Ovary (tissue), 9 donors: ENCODE results near the gene DLK1. TPM values are rescaled to one million over a fixed set of nuclear protein-coding genes. Genes with fewer than 3 reads are reported as not detected.

Experiments
- DNase-seq, 5 donors: peaks; one replicate each; pipeline ENCODE4 v3.0.0-alpha.2; 2019 to 2020
- H3K27ac ChIP-seq, 2 donors: fragments of 200-600 bp; one replicate each; pipeline versions ENCODE4 v1.5.1 to v1.8.0; 2019 to 2022
- H3K27me3 ChIP-seq: fragments of 200-600 bp; one replicate; pipeline ENCODE4 v1.8.0; 2022
- H3K36me3 ChIP-seq: fragments of 200-600 bp; sonication (generic); one replicate; pipeline ENCODE4 v1.5.1; 2019
- H3K4me1 ChIP-seq: one replicate; pipeline ENCODE4 v1.8.1; 2013; ENCODE audit warnings: mild to moderate bottlenecking, moderate library complexity; ENCODE audit not compliant: insufficient read depth
- H3K4me3 ChIP-seq: fragments of 200-600 bp; sonication (generic); one replicate; pipeline ENCODE4 v1.5.1; 2017
- H3K9me3 ChIP-seq, 2 donors: fragments of 200-600 bp in 1 of 2; sonication (generic) in 1 of 2; one replicate each; pipeline versions ENCODE4 v1.5.1 to v1.8.1; 2013 to 2019; ENCODE audit warnings: mild to moderate bottlenecking in 1 of 2, moderate library complexity in 1 of 2
- EP300 ChIP-seq: sonication (generic); formaldehyde crosslinking; IDR thresholded peaks from one replicate; pipeline ENCODE4 v1.6.1; 2017; ENCODE audit warnings: antibody characterized with exemption
- POLR2A ChIP-seq: fragments of 450-650 bp; IDR thresholded peaks from one replicate; pipeline ENCODE4 v1.6.1; 2017; ENCODE audit warnings: antibody characterized with exemption, mild to moderate bottlenecking, moderate library complexity
- WGBS, 3 donors: extraction: QIAGEN DNeasy Blood & Tissue Kit in 1 of 3; methylation state at CpG; one replicate each; pipeline versions ENCODE4 v1.1.5 to v1.1.7; 2013 to 2017; 5-methylcytosine and 5-hydroxymethylcytosine counted together
- intact Hi-C, 4 donors: fragments of 100-400 bp; cut with DNase I; formaldehyde crosslinking; loops; one replicate each; pipeline versions ENCODE4 v1.11.0 to v1.15.1; 2022 to 2023
- polyA plus RNA-seq, 2 donors: library from polyadenylated mRNA; stranded (reverse); fragments of 200-250 nt in 1 of 2; fragments of 350-450 nt in 1 of 2; fragmentation: Illumina TruSeq in 1 of 2; extraction: RNeasy Lipid Tissue Mini Kit (QIAGEN cat#74804) in 1 of 2; gene quantifications; one replicate each; pipeline ENCODE4 v1.2.3, GENCODE V29; 2013 to 2014
- total RNA-seq, 7 donors: library from RNA; depleted of rRNA in 2 of 7; stranded (reverse); fragments of >200 nt in 2 of 7; fragmentation: NEBNext Ultra II Directional in 3 of 7; extraction: Animal tissue kit (Norgen Biotek cat#: 25700) in 3 of 7; gene quantifications; one replicate each; pipeline versions ENCODE4 v1.1.0 to v1.2.4, GENCODE V29; 2016 to 2023
- TF ChIP-seq, protein P1 (sequence below), 3 donors: fragments of 450-650 bp in 2 of 3; fragments of 200-600 bp in 1 of 3; IDR thresholded peaks; one replicate each; pipeline versions ENCODE4 v1.5.1 to v1.8.0; 2016 to 2022; ENCODE audit warnings: antibody characterized with exemption in 3 of 3, mild to moderate bottlenecking in 1 of 3
- donor health status: DM: no; HTN: no; CAD: no; lungs with moderate emphysema.
- donor health status: DM: no; HTN: no; CAD: no.
- donor health status: Bipolar disorder and iron deficiency.
- donor health status: DM: yes; HTN: yes; CAD: no.
- donor health status: DM: no; HTN: no; CAD: no.
- donor health status: DM: yes; HTN: yes; CAD: no.

Gene DLK1
- total and polyA plus RNA-seq, 9 donors = 34.2 to 1,875 (median 108) TPM

DNA sequence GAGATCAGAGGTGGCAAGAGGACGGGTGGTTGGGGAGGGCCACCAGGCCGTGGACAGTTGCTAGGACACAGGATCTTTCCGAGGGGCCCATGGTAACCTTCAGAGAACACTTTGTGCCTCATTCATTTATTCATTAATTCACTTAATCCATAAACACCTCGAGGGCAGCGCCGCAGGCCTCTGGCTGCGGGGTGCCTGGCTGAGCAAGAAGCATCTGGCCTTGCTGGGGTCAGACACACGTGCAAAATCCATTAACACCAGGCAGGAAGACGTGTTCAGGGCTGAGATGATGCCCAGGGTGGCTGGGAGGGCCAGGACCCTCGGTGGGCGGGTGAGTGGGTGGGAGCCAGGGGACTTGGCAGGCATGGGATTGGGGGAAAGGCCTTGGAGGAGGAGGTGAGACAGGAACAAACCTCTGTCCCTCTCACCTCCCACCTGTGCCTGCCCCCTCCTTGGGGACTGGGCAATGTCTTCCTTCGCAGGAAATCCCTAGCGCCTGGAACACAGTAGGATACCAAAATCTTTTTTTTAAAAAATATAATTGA, 6.6 kb upstream of the DLK1 start:
- Histone ChIP-seq H3K36me3 (no peaks in the 10 kb centered on the region), H3K27me3 (no peaks in the 10 kb centered on the region), H3K4me1 (no peaks in the 10 kb centered on the region), H3K9me3 (no peaks in the 10 kb centered on the region), H3K4me3 (no peak overlapping the region), H3K27ac (no peak overlapping the region)
- intact Hi-C loops = loop anchor here in 1 of 4 donors (10.0 kb wide), 1 partner anchor 55 kb away; no protein-coding TSS in a partner anchor
- TF ChIP-seq, protein P1, sequence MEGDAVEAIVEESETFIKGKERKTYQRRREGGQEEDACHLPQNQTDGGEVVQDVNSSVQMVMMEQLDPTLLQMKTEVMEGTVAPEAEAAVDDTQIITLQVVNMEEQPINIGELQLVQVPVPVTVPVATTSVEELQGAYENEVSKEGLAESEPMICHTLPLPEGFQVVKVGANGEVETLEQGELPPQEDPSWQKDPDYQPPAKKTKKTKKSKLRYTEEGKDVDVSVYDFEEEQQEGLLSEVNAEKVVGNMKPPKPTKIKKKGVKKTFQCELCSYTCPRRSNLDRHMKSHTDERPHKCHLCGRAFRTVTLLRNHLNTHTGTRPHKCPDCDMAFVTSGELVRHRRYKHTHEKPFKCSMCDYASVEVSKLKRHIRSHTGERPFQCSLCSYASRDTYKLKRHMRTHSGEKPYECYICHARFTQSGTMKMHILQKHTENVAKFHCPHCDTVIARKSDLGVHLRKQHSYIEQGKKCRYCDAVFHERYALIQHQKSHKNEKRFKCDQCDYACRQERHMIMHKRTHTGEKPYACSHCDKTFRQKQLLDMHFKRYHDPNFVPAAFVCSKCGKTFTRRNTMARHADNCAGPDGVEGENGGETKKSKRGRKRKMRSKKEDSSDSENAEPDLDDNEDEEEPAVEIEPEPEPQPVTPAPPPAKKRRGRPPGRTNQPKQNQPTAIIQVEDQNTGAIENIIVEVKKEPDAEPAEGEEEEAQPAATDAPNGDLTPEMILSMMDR (IDR thresholded peaks at IDR 0.05) = no peak
- TF ChIP-seq POLR2A (no peak), EP300 (no peak)
- DNase-seq = no peak
- 77 to 88% (median 80%) methylated on average over 13 of the region's 13 CpGs for WGBS, 3 donors

DNA sequence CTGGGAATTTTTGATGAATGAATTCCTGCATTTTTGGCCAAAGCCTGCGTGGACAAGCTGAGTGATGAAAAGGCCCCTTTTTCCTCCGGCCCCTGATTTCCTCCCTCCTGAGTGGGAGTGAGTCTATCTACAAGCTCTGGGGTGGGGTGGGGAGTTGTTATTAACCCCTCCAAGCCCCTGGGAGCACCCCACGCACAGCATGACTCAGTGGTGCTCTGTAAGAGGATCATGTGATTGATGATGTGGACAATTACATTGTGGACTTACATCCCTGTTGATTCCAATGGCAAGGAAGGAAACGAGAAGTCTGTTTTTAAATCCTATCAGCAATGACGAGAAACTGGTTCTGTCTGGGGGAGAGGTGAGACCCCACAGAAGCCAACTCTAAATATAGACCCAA, 5.1 kb upstream of the DLK1 start:
- TF ChIP-seq POLR2A (no peak), EP300 (no peak)
- TF ChIP-seq, protein P1 (IDR thresholded peaks at IDR 0.05) = no peak
- no peak overlapping the region for H3K27ac ChIP-seq
- no peaks in the 10 kb centered on the region for H3K36me3 ChIP-seq
- intact Hi-C loops = no loop called here
- H3K9me3 ChIP-seq = no peaks in the 10 kb centered on the region
- DNase-seq = no peak
- no peak overlapping the region for H3K4me3 ChIP-seq
- H3K27me3 ChIP-seq = no peaks in the 10 kb centered on the region
- no peaks in the 10 kb centered on the region for H3K4me1 ChIP-seq
- WGBS, 3 donors = 23 to 44% (median 27%) methylated on average over 5 of the region's 5 CpGs

DNA sequence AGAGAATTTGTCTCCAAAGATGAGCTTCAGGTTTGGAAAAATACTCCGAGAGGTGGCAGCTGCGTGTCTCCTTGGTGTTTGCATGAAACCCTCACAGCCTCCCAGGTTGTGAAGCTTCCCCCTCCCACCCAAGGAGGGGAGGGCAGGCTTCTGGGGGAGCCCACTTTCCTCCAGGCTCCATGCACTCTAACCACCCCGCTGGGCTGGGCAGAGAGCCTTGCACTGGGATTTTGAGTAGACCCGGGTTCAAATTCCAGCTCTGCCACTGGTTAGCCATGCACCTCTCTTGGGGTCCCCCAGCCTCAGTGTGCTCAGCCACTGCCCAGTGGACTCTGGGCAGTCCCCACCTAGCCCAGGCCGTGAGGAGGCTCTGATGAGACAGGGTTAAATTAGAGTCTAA, 4.3 kb upstream of the DLK1 start:
- Histone ChIP-seq H3K4me1 (no peaks in the 10 kb centered on the region), H3K27ac (no peak overlapping the region), H3K4me3 (no peak overlapping the region), H3K27me3 (no peaks in the 10 kb centered on the region), H3K36me3 (no peaks in the 10 kb centered on the region), H3K9me3 (no peaks in the 10 kb centered on the region)
- 77 to 89% (median 82%) methylated on average over 5 of the region's 5 CpGs for WGBS, 3 donors
- TF ChIP-seq, protein P1 (IDR thresholded peaks at IDR 0.05) = no peak
- TF ChIP-seq EP300 (no peak), POLR2A (no peak)
- intact Hi-C loops = no loop called here
- peak in 1 of 5 donors; percentile 9 for DNase-seq

DNA sequence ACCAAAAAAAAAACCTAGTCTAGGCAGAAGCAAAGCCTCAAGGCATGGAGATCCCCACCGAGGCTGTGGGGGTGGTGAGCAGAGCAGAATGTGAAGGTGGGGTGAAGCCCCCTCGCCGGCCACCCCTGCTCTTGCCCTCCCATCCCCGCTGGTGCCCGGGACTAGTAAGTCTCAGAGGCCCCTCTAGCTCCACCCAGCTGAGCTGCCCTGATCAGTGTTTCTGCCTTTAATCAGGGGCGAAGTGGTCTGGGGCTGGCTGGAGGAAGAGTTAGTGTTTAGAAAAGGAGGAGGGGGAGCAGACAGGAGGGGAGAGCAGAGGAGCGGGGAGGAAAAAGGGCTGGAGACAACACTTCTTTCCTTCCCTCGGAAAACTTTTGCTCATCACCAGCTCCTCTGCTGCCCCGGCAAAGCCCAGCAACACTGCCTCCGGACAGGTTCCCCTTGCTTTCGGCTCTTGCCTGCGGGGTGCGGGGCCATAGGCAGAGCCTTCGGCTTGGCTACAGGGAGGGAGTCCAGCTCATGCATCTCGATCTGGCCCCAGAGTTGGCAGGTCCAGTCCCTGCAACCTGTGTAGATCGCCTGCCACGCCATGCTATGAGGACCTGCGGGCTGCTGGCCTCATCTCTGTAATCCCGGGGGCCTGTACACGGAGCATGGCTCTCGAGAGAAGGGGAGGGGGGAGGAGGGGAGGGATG, 3.4 kb upstream of the DLK1 start:
- intact Hi-C loops = no loop called here
- Histone ChIP-seq H3K4me1 (no peaks in the 10 kb centered on the region), H3K9me3 (no peaks in the 10 kb centered on the region), H3K27me3 (no peaks in the 10 kb centered on the region), H3K4me3 (no peak overlapping the region), H3K27ac (no peak overlapping the region), H3K36me3 (no peaks in the 10 kb centered on the region)
- no peak for DNase-seq
- 49 to 57% (median 54%) methylated on average over 19 to 21 of the region's 21 CpGs for WGBS, 3 donors
- no peak for TF ChIP-seq POLR2A
- TF ChIP-seq, protein P1 (IDR thresholded peaks at IDR 0.05) = no peak
- no peak for TF ChIP-seq EP300
